ENCODE measurements around the gene ADAP1.

DNA sequence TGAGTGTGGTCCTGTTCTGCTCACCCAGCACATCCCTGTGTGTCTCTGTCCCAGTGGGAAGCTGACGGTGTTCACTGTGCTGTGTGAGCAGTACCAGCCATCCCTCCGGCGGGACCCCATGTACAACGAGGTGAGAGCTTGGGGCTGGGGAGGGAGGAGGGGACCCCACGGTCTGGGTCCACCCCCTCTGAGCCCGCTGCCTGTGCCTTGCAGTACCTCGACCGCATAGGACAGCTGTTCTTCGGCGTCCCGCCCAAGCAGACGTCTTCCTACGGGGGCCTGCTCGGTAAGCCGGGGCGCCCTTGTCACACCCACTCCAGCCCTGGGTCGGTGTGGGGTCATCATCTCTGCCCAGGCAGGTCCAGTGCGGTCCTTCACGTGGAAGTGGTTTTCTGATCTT lies 60.8 kb downstream of the ADAP1 start:
- TF ChIP-seq CTCF (IDR thresholded peaks at IDR 0.05) (no peak), POLR2A (IDR thresholded peaks at IDR 0.05) (no peak)

Measured in heart left ventricle (tissue), 13 donors.